ENCODE data around the gene VAMP8. TPM values are rescaled to one million over a fixed set of nuclear protein-coding genes. Genes with fewer than 3 reads are reported as not detected.
A peak's percentile ranks its signal among the peaks of the same experiment; 100 is the strongest.
"Not testable (repeated sequence)": the region's sequence is repeated elsewhere in the genome, so short reads cannot be mapped to it uniquely, and the experiment has no call there.

VAMP8 gene
- total and polyA plus RNA-seq, 4 donors = 29.2 to 140 (median 79.4) TPM

GRCh38 chr2:85541262-85541661, 36.1 kb upstream of the VAMP8 start:
- Histone ChIP-seq H3K9me3 (ENCODE audit: control insufficient read depth in 4 of 4, low read length in 3 of 4) (no peaks in the 10 kb centered on the region), H3K9ac (ENCODE audit: low read depth in 1 of 2, low read length in 2 of 2) (no peak overlapping the region), H3K27ac (ENCODE audit: low read depth in 1 of 2, low read length in 2 of 2) (no peak overlapping the region), H3K4me3 (ENCODE audit: low read depth in 1 of 3, low read length in 3 of 3) (peak overlapping the region; percentile 67 to 97 (median 94)), H3K27me3 (ENCODE audit: control insufficient read depth in 4 of 4, insufficient read depth in 4 of 4, low read length in 3 of 4) (no peaks in the 10 kb centered on the region), H3K4me1 (ENCODE audit: control insufficient read depth in 4 of 4, insufficient read depth in 4 of 4, low read length in 3 of 4) (peaks cover 1 to 36% (median 22%) of the 10 kb centered on the region in 4 donors), H3K36me3 (ENCODE audit: control insufficient read depth in 4 of 4, insufficient read depth in 3 of 4, low read depth in 1 of 4, low read length in 3 of 4) (peaks cover 0 to 41% (median 31%) of the 10 kb centered on the region in 4 donors)
- TF ChIP-seq EGR1 (IDR thresholded peaks at IDR 0.05; ENCODE audit: low read depth in 2 of 2) (no peak), JUND (IDR thresholded peaks at IDR 0.05) (no peak)
- DNase-seq (ENCODE audit: low spot score) = no peak
- 47% methylated on average over 4 of the region's 4 CpGs for WGBS

GRCh38 chr2:85541753-85542457, 35.5 kb upstream of the VAMP8 start:
- Histone ChIP-seq H3K4me3 (ENCODE audit: low read depth in 1 of 3, low read length in 3 of 3) (peak overlapping the region in 1 of 3 donors; percentile 67), H3K36me3 (ENCODE audit: control insufficient read depth in 4 of 4, insufficient read depth in 3 of 4, low read depth in 1 of 4, low read length in 3 of 4) (peaks cover 0 to 41% (median 31%) of the 10 kb centered on the region in 4 donors), H3K27ac (ENCODE audit: low read depth in 1 of 2, low read length in 2 of 2) (no peak overlapping the region), H3K27me3 (ENCODE audit: control insufficient read depth in 4 of 4, insufficient read depth in 4 of 4, low read length in 3 of 4) (no peaks in the 10 kb centered on the region), H3K9ac (ENCODE audit: low read depth in 1 of 2, low read length in 2 of 2) (no peak overlapping the region), H3K4me1 (ENCODE audit: control insufficient read depth in 4 of 4, insufficient read depth in 4 of 4, low read length in 3 of 4) (peaks cover 1 to 35% (median 22%) of the 10 kb centered on the region in 4 donors), H3K9me3 (ENCODE audit: control insufficient read depth in 4 of 4, low read length in 3 of 4) (no peaks in the 10 kb centered on the region)
- TF ChIP-seq RAD21 (IDR thresholded peaks at IDR 0.05) = no peak
- TF ChIP-seq JUND (IDR thresholded peaks at IDR 0.05) = no peak
- TF ChIP-seq FOXA1 (IDR thresholded peaks at IDR 0.05) = no peak
- TF ChIP-seq MAX (IDR thresholded peaks at IDR 0.05) = no peak
- TF ChIP-seq RXRA (IDR thresholded peaks at IDR 0.05) = no peak
- TF ChIP-seq YY1 (IDR thresholded peaks at IDR 0.05) = no peak
- TF ChIP-seq HNF4G (IDR thresholded peaks at IDR 0.05) = no peak
- TF ChIP-seq ATF3 (IDR thresholded peaks at IDR 0.05) = no peak
- no peak for TF ChIP-seq HNF4A (conservative IDR thresholded peaks at IDR 0.05)
- TF ChIP-seq NR2F2 (IDR thresholded peaks at IDR 0.05) = no peak
- no peak for TF ChIP-seq EGR1 (IDR thresholded peaks at IDR 0.05; ENCODE audit: low read depth in 2 of 2)
- 49% methylated on average over 5 of the region's 5 CpGs for WGBS
- no peak for DNase-seq (ENCODE audit: low spot score)

- no peak overlapping the region for H3K27ac ChIP-seq (ENCODE audit: low read depth in 1 of 2, low read length in 2 of 2)
- H3K27me3 ChIP-seq (ENCODE audit: control insufficient read depth in 4 of 4, insufficient read depth in 4 of 4, low read length in 3 of 4) = no peaks in the 10 kb centered on the region
- H3K36me3 ChIP-seq (ENCODE audit: control insufficient read depth in 4 of 4, insufficient read depth in 3 of 4, low read depth in 1 of 4, low read length in 3 of 4) = peaks cover 0 to 46% (median 31%) of the 10 kb centered on the region in 4 donors
- H3K9me3 ChIP-seq (ENCODE audit: control insufficient read depth in 4 of 4, low read length in 3 of 4) = no peaks in the 10 kb centered on the region
- no peak overlapping the region for H3K9ac ChIP-seq (ENCODE audit: low read depth in 1 of 2, low read length in 2 of 2)
- 90% methylated on average over 4 of the region's 4 CpGs for WGBS
- H3K4me1 ChIP-seq (ENCODE audit: control insufficient read depth in 4 of 4, insufficient read depth in 4 of 4, low read length in 3 of 4) = peaks cover 1 to 26% (median 16%) of the 10 kb centered on the region in 4 donors
- H3K4me3 ChIP-seq (ENCODE audit: low read depth in 1 of 3, low read length in 3 of 3) = no peak overlapping the region
- TF ChIP-seq EGR1 (IDR thresholded peaks at IDR 0.05; ENCODE audit: low read depth in 2 of 2) (no peak), GABPA (IDR thresholded peaks at IDR 0.05 in 1 of 2, conservative IDR thresholded peaks at IDR 0.05 in 1 of 2) (no peak), NR2F2 (IDR thresholded peaks at IDR 0.05) (no peak), JUND (IDR thresholded peaks at IDR 0.05) (no peak), YY1 (IDR thresholded peaks at IDR 0.05) (no peak)
- TF ChIP-seq, protein P1, sequence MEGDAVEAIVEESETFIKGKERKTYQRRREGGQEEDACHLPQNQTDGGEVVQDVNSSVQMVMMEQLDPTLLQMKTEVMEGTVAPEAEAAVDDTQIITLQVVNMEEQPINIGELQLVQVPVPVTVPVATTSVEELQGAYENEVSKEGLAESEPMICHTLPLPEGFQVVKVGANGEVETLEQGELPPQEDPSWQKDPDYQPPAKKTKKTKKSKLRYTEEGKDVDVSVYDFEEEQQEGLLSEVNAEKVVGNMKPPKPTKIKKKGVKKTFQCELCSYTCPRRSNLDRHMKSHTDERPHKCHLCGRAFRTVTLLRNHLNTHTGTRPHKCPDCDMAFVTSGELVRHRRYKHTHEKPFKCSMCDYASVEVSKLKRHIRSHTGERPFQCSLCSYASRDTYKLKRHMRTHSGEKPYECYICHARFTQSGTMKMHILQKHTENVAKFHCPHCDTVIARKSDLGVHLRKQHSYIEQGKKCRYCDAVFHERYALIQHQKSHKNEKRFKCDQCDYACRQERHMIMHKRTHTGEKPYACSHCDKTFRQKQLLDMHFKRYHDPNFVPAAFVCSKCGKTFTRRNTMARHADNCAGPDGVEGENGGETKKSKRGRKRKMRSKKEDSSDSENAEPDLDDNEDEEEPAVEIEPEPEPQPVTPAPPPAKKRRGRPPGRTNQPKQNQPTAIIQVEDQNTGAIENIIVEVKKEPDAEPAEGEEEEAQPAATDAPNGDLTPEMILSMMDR (IDR thresholded peaks at IDR 0.05; ENCODE audit: low read depth, low read length, missing input control) = no peak
- no peak for DNase-seq (ENCODE audit: low spot score)
Measured at GRCh38 chr2:85542777-85543176, 34.6 kb upstream of the VAMP8 start.

DNA sequence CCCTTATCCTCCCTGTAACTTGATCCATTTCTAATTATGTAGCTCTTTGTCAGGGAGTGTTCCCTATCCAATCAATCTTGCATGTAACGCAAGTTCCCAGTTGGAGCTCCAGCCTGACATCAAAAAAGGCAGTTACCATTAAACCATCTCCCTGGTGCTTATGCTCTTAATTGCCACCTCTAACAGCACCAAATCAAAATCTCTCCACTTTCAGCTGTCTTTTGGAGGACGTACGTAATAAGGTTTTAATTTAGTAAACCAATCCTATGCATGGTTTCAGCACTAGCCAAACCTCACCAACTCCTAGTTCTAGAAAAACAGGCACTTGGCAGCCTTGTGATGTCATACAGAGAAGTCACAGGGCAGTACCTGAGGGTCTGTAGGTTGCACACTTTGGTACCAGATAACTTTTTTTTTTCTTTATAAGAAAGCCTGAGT, 33.1 kb upstream of the VAMP8 start:
- H3K9me3 ChIP-seq (ENCODE audit: control insufficient read depth in 4 of 4, low read length in 3 of 4); H3K27me3 ChIP-seq (ENCODE audit: control insufficient read depth in 4 of 4, insufficient read depth in 4 of 4, low read length in 3 of 4); H3K9ac ChIP-seq (ENCODE audit: low read depth in 1 of 2, low read length in 2 of 2); H3K4me3 ChIP-seq (ENCODE audit: low read depth in 1 of 3, low read length in 3 of 3); H3K27ac ChIP-seq (ENCODE audit: low read depth in 1 of 2, low read length in 2 of 2); DNase-seq (ENCODE audit: low spot score): not testable (repeated sequence)
- peaks cover 0 to 52% (median 34%) of the 10 kb centered on the region in 4 donors for H3K36me3 ChIP-seq (ENCODE audit: control insufficient read depth in 4 of 4, insufficient read depth in 3 of 4, low read depth in 1 of 4, low read length in 3 of 4)
- peaks cover 1 to 26% (median 16%) of the 10 kb centered on the region in 4 donors for H3K4me1 ChIP-seq (ENCODE audit: control insufficient read depth in 4 of 4, insufficient read depth in 4 of 4, low read length in 3 of 4)
- WGBS = 84% methylated on average over 3 of the region's 3 CpGs

DNA sequence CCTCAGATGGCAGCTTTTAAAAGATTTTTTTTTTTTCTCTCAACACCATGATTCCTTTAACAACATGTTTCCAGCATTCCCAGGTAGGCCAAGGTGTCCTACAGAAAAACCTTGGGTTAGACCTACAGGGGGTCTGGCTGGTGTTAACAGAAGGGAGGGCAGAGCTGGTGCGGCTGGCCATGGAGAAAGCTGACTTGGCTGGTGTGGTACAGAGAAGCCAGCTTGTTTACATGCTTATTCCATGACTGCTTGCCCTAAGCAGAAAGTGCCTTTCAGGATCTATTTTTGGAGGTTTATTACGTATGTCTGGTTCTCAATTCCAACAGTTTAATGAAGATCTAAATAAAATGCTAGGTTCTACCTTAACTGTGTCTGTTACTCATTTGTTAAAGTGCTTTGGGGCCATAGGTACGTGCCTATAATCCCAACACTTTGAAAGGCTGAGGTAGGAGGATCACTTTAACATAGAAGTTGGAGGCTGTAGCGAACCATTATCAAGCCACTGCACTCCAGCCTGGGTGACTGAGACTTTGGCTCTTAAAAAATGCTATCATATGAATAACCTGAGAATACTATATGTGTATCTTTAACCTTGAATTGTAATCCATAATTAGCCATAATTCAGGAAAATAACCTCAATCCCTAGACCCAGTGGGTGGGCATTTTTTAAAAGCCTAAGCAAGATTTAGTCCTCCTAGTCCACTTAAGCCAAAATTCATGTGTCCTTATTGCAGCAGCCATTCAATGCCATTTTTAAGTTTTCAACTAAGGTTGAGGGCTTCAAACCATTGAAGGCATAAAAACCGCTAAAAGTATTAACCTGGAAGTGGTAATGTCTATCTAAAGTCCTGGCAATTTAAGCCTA, 32.2 kb upstream of the VAMP8 start:
- not testable (repeated sequence) for H3K27me3 ChIP-seq (ENCODE audit: control insufficient read depth in 4 of 4, insufficient read depth in 4 of 4, low read length in 3 of 4); H3K27ac ChIP-seq (ENCODE audit: low read depth in 1 of 2, low read length in 2 of 2); H3K9me3 ChIP-seq (ENCODE audit: control insufficient read depth in 4 of 4, low read length in 3 of 4); H3K9ac ChIP-seq (ENCODE audit: low read depth in 1 of 2, low read length in 2 of 2); H3K4me3 ChIP-seq (ENCODE audit: low read depth in 1 of 3, low read length in 3 of 3); DNase-seq (ENCODE audit: low spot score)
- WGBS = 94% methylated on average over 5 of the region's 5 CpGs
- Histone ChIP-seq H3K4me1 (ENCODE audit: control insufficient read depth in 4 of 4, insufficient read depth in 4 of 4, low read length in 3 of 4) (peaks cover 1 to 25% (median 16%) of the 10 kb centered on the region in 4 donors), H3K36me3 (ENCODE audit: control insufficient read depth in 4 of 4, insufficient read depth in 3 of 4, low read depth in 1 of 4, low read length in 3 of 4) (peaks cover 0 to 57% (median 39%) of the 10 kb centered on the region in 4 donors)
